ENCODE results near the gene JAM3. TPM values are rescaled to one million over a fixed set of nuclear protein-coding genes. Genes with fewer than 3 reads are reported as not detected.

JAM3 gene
- total and polyA plus RNA-seq, 9 of the 15 experiments (the other 6 are each of a cell fraction or from before 2014, with no cell fraction given), result 0.22 to 0.76 (median 0.40) TPM

DNA sequence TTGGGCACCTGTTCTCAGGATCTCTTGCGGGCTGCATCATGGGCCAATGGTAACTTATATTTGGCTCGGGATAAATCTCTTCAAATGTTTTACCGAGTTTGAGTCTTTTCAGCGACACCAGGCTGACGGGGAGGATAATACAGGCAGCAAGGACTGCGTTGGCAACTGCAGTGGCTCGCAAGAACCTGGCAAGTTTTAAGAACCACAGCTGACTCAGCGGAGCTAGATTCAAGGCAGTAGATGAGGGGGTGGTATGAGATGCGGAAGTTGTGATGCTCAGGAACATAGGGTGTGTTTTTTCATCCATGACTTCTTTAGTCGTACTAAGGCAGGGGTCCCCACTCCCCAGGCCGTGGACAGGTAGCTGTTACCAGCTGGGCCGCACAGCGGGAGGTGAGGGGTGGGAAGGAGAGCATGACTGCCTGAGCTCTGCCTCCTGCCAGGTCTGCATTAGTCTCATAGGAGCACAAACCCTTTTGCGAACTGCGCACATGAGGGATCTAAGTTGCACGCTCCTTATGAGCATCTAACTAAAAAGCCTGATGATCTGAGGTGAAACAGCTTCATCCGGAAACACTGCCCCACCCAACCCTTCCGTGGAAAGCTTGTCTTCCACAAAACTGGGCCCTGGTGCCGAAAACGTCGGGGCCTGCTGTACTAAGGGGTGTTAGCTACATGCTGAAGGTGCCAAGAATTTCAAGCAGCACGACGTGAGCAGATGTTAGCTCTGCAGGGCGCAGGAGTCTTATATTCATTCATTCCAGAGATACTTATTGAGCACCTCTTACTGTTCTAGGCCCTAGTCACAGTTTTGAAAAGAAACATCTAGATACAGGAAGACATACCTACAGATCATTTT, 6.4 kb upstream of the JAM3 start (continued):
- TF ChIP-seq, protein P1, sequence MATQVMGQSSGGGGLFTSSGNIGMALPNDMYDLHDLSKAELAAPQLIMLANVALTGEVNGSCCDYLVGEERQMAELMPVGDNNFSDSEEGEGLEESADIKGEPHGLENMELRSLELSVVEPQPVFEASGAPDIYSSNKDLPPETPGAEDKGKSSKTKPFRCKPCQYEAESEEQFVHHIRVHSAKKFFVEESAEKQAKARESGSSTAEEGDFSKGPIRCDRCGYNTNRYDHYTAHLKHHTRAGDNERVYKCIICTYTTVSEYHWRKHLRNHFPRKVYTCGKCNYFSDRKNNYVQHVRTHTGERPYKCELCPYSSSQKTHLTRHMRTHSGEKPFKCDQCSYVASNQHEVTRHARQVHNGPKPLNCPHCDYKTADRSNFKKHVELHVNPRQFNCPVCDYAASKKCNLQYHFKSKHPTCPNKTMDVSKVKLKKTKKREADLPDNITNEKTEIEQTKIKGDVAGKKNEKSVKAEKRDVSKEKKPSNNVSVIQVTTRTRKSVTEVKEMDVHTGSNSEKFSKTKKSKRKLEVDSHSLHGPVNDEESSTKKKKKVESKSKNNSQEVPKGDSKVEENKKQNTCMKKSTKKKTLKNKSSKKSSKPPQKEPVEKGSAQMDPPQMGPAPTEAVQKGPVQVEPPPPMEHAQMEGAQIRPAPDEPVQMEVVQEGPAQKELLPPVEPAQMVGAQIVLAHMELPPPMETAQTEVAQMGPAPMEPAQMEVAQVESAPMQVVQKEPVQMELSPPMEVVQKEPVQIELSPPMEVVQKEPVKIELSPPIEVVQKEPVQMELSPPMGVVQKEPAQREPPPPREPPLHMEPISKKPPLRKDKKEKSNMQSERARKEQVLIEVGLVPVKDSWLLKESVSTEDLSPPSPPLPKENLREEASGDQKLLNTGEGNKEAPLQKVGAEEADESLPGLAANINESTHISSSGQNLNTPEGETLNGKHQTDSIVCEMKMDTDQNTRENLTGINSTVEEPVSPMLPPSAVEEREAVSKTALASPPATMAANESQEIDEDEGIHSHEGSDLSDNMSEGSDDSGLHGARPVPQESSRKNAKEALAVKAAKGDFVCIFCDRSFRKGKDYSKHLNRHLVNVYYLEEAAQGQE (IDR thresholded peaks at IDR 0.05; ENCODE audit: borderline replicate concordance), result no peak
- TF ChIP-seq, protein P1 (CRISPR knock-in tag; IDR thresholded peaks at IDR 0.05; ENCODE audit: low read depth), result no peak
- no peak for TF ChIP-seq SIN3A (IDR thresholded peaks at IDR 0.05; ENCODE audit: borderline replicate concordance in 2 of 2, control insufficient read depth in 1 of 2, low read depth in 2 of 2, low read length in 2 of 2)
